GM12878 (cell line): ENCODE data around the gene PTPN14. TPM values are rescaled to one million over a fixed set of nuclear protein-coding genes. Genes with fewer than 3 reads are reported as not detected.

Experiments used
- ATAC-seq: fragments of 200-7000 bp; cut with Tn5 transposase; 3 replicates; pipeline ENCODE4 v1.9.1; 2020; ENCODE audit warnings: mild to moderate bottlenecking, moderate library complexity
- BruUV-seq: library from RNA; stranded (reverse); fragments of 400-500 nt; replicated peaks from 2 replicates; lab custom pipeline; 2021; lab: Mats Ljungman, UMichigan
- CTCF ChIA-PET: fragments of 300-600 bp; sonication (Branson Sonifier 250); formaldehyde crosslinking; extraction: SDS; loops from one replicate; lab custom pipeline; 2021; ENCODE audit warnings: inconsistent platforms; lab: Yijun Ruan, JAX
- POLR2A ChIA-PET: fragments of 350-600 bp; formaldehyde crosslinking; extraction: SDS; loops from one replicate; lab custom pipeline; 2021; ENCODE audit warnings: inconsistent platforms; lab: Charles Lee
- RAD21 ChIA-PET: fragments of 300-600 bp; sonication (Branson Sonifier 250); formaldehyde crosslinking; loops from one replicate; lab custom pipeline; 2023; ENCODE audit warnings: antibody characterized with exemption; ENCODE audit not compliant: unreplicated experiment; lab: Charles Lee
- SMC1A ChIA-PET: fragments of 300-600 bp; sonication (Branson Sonifier 250); formaldehyde crosslinking; loops from one replicate; lab custom pipeline; 2023; ENCODE audit not compliant: unreplicated experiment, uncharacterized antibody; lab: Charles Lee
- DNase-seq: peaks from one replicate; pipeline ENCODE4 v3.0.0-alpha.2; 2011; ENCODE audit warnings: low read depth, low spot score
- FAIRE-seq: peaks from 3 replicates; lab custom pipeline; 2011; peaks lifted over from hg19 to GRCh38; lab: Jason Lieb, UNC
- H2AFZ ChIP-seq: 2 replicates; pipeline ENCODE4 v1.6.0; 2011; ENCODE audit warnings: low read depth, low read length, control low read depth; ENCODE audit not compliant: control insufficient read depth
- H3K27ac ChIP-seq: 2 replicates; pipeline ENCODE4 v1.5.1; 2011; ENCODE audit warnings: control low read depth; ENCODE audit not compliant: control insufficient read depth, insufficient read depth
- H3K27me3 ChIP-seq, 2 experiments: replicated peaks in 1 of 2; 2 replicates each; pipeline versions ENCODE4 v1.6.0 to v1.6.1; 2011; ENCODE audit warnings: low read length in 1 of 2; ENCODE audit not compliant: control insufficient read depth in 2 of 2, insufficient read depth in 2 of 2
- H3K36me3 ChIP-seq, 2 experiments: 2 replicates each; pipeline ENCODE4 v1.5.1; 2011; ENCODE audit warnings: low read length in 1 of 2; ENCODE audit not compliant: control insufficient read depth in 2 of 2, insufficient read depth in 2 of 2
- H3K4me1 ChIP-seq: 2 replicates; pipeline ENCODE4 v1.6.1; 2011; ENCODE audit warnings: mild to moderate bottlenecking, low read length, moderate library complexity, mixed read lengths; ENCODE audit not compliant: control insufficient read depth, insufficient read depth
- H3K4me2 ChIP-seq: 2 replicates; pipeline ENCODE4 v1.6.0; 2011; ENCODE audit warnings: control low read depth; ENCODE audit not compliant: control insufficient read depth, insufficient read depth
- H3K4me3 ChIP-seq: fragments of 200-600 bp; sonication (generic); 2 replicates; pipeline ENCODE4 v1.5.1; 2016
- H3K79me2 ChIP-seq: 2 replicates; pipeline ENCODE4 v1.6.0; 2011; ENCODE audit warnings: low read length; ENCODE audit not compliant: control insufficient read depth, insufficient read depth
- H3K9ac ChIP-seq: 2 replicates; pipeline ENCODE4 v1.8.0; 2011; ENCODE audit warnings: low read length, control low read depth, mixed read lengths; ENCODE audit not compliant: control insufficient read depth, insufficient read depth
- H3K9me3 ChIP-seq: replicated peaks from 3 replicates; pipeline ENCODE4 v1.5.1; 2011; ENCODE audit warnings: mild to moderate bottlenecking, low read length; ENCODE audit not compliant: control insufficient read depth, insufficient read depth
- H4K20me1 ChIP-seq: 2 replicates; pipeline ENCODE4 v1.6.0; 2011; ENCODE audit not compliant: control insufficient read depth, insufficient read depth
- CREM ChIP-seq: IDR thresholded peaks from 2 replicates; pipeline ENCODE4 v1.6.1; 2014; ENCODE audit warnings: antibody characterized with exemption, low read depth
- MTA3 ChIP-seq: IDR thresholded peaks from 2 replicates; pipeline ENCODE4 v1.6.1; 2012; ENCODE audit warnings: low read length, inconsistent platforms, borderline replicate concordance
- WGBS: methylation state at CpG from one replicate; pipeline ENCODE4 v1.1.6; 2016; ENCODE audit warnings: low lambda C conversion rate; ENCODE audit not compliant: insufficient replicate concordance, insufficient coverage; ENCODE audit errors: missing lambda C conversion rate; 5-methylcytosine and 5-hydroxymethylcytosine counted together
- in situ Hi-C: fragments of 300-500 bp; cut with MboI; formaldehyde crosslinking; loops from 9 replicates; pipeline ENCODE4 v1.14.3; 2018; ENCODE audit warnings: mixed read lengths
- intact Hi-C: fragments of 100-400 bp; cut with micrococcal nuclease; formaldehyde crosslinking; loops from one replicate; pipeline ENCODE4 v1.14.2; 2022; ENCODE audit not compliant: unreplicated experiment
- polyA plus RNA-seq, 11 experiments: library from polyadenylated mRNA; depleted of rRNA in 4 of 11; unstranded in 6 of 11; stranded (reverse) in 5 of 11; fragments of >200 nt; fragmentation: Nextera tagmentation in 4 of 11; fragmentation: Illumina TruSeq in 1 of 11; extraction: Ambion mirVana in 4 of 11; extraction: Trizol in 1 of 11; gene quantifications; 1 replicate in 1 of 11; 2 replicates in 10 of 11; pipeline versions ENCODE4 v1.2.1 to v1.2.3, GENCODE V29; 2011 to 2016; ENCODE audit warnings: inconsistent platforms in 2 of 11, missing spikeins in 2 of 11, low read depth in 1 of 11
- total RNA-seq, 4 experiments: library from RNA; depleted of rRNA in 3 of 4; stranded (reverse); fragments of >200 nt in 3 of 4; fragmentation: Illumina TruSeq in 1 of 4; extraction: Trizol in 1 of 4; gene quantifications; 2 replicates each; pipeline versions ENCODE4 v1.2.1 to v1.2.3, GENCODE V29; 2013 to 2021
- TF ChIP-seq, protein P1 (sequence below): fragments of 450-650 bp; formaldehyde crosslinking; IDR thresholded peaks from 2 replicates; pipeline ENCODE4 v1.5.0; 2022; ENCODE audit warnings: mild to moderate bottlenecking, missing genetic modification characterization

Gene PTPN14
- total and polyA plus RNA-seq, 10 of the 15 experiments (the other 5 are each of a cell fraction or from before 2014, with no cell fraction given), result 0.05 to 5.1 (median 0.44) TPM

GRCh38 chr1:214492401-214493075, 58.9 kb downstream of the PTPN14 start (continued):
- TF ChIP-seq, protein P1, sequence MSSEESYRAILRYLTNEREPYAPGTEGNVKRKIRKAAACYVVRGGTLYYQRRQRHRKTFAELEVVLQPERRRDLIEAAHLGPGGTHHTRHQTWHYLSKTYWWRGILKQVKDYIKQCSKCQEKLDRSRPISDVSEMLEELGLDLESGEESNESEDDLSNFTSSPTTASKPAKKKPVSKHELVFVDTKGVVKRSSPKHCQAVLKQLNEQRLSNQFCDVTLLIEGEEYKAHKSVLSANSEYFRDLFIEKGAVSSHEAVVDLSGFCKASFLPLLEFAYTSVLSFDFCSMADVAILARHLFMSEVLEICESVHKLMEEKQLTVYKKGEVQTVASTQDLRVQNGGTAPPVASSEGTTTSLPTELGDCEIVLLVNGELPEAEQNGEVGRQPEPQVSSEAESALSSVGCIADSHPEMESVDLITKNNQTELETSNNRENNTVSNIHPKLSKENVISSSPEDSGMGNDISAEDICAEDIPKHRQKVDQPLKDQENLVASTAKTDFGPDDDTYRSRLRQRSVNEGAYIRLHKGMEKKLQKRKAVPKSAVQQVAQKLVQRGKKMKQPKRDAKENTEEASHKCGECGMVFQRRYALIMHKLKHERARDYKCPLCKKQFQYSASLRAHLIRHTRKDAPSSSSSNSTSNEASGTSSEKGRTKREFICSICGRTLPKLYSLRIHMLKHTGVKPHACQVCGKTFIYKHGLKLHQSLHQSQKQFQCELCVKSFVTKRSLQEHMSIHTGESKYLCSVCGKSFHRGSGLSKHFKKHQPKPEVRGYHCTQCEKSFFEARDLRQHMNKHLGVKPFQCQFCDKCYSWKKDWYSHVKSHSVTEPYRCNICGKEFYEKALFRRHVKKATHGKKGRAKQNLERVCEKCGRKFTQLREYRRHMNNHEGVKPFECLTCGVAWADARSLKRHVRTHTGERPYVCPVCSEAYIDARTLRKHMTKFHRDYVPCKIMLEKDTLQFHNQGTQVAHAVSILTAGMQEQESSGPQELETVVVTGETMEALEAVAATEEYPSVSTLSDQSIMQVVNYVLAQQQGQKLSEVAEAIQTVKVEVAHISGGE (CRISPR knock-in tag), result no peak
- TF ChIP-seq MTA3, result no peak

DNA sequence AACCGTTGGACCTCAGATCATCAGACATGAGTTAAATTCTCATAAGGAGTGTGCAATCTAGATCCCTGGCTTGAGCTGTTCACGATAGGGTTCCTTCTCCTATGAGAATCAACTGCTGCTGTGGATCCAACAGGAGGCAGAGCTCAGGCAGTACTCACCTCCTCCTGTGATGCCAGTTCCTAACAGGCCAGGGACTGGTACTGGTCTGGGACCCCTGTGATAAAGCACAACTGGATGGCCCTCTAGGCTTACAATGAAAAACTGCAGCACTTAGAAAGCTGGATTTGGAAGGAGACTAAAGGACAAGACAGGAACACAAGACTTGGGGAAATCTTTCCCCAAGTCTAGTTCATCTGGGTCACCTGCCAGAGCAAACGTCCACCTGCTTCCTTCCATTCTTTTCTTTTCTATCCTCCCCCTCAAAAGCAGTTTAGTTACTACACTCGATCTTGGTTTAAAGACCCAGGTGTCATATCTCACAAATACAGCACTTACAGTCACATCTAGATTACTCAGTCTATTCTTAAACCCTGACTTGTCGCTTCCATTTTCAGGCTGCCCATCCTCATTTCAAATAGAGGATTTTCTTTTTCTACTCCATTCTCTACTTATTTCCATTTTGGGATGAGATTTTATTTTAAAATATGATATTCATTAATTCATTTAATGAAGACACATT, 59.8 kb downstream of the PTPN14 start:
- H3K27ac ChIP-seq, result no peak overlapping the region
- no peak overlapping the region for H2AFZ ChIP-seq
- H3K4me1 ChIP-seq, result no peaks in the 10 kb centered on the region
- no peaks in the 10 kb centered on the region for H3K79me2 ChIP-seq
- no peaks in the 10 kb centered on the region for H3K9me3 ChIP-seq
- DNase-seq (no peak), ATAC-seq (peak; percentile 67), FAIRE-seq (no peak)
- intact Hi-C loops, result no loop called here
- no TSS peak for BruUV-seq
- no peaks in the 10 kb centered on the region for H4K20me1 ChIP-seq
- ChIA-PET SMC1A (interaction anchor here (0.7 to 2.1 kb wide), 6 partner anchors 12 to 93 kb away, joined by 3 to 11 read pairs (median 4); no protein-coding TSS in a partner anchor), RAD21 (interaction anchor here (0.8 to 1.8 kb wide), 5 partner anchors 12 to 63 kb away, joined by 3 to 5 read pairs (median 3); no protein-coding TSS in a partner anchor), POLR2A (interaction anchor here (1.1 kb wide), 1 partner anchor 16 kb away, joined by 3 read pairs; no protein-coding TSS in a partner anchor), CTCF (interaction anchor here (1.1 to 6.3 kb wide), 3 partner anchors 45 to 159 kb away, joined by 3 to 21 read pairs (median 3); no protein-coding TSS in a partner anchor)
- no peaks in the 10 kb centered on the region for H3K36me3 ChIP-seq
- H3K4me2 ChIP-seq, result no peak overlapping the region
- no peak overlapping the region for H3K9ac ChIP-seq
- in situ Hi-C loops, result no loop called here
- WGBS, result 31% methylated on average over 5 of the region's 5 CpGs
- H3K4me3 ChIP-seq, result no peak overlapping the region
- TF ChIP-seq CREM, result no peak
- H3K27me3 ChIP-seq, result no peaks in the 10 kb centered on the region; a peak in 1 of 4 replicates
